Measurements from ENCODE around the gene TRPV4. TPM values are rescaled to one million over a fixed set of nuclear protein-coding genes. Genes with fewer than 3 reads are reported as not detected.

The TRPV4 gene
- total RNA-seq, 1 donor = 0.43 TPM

GRCh38 chr12:109844091-109844490 is 10.9 kb upstream of the TRPV4 start:
- H3K4me3 ChIP-seq (ENCODE audit: low read depth, low read length) = no peak overlapping the region
- TF ChIP-seq, protein P1, sequence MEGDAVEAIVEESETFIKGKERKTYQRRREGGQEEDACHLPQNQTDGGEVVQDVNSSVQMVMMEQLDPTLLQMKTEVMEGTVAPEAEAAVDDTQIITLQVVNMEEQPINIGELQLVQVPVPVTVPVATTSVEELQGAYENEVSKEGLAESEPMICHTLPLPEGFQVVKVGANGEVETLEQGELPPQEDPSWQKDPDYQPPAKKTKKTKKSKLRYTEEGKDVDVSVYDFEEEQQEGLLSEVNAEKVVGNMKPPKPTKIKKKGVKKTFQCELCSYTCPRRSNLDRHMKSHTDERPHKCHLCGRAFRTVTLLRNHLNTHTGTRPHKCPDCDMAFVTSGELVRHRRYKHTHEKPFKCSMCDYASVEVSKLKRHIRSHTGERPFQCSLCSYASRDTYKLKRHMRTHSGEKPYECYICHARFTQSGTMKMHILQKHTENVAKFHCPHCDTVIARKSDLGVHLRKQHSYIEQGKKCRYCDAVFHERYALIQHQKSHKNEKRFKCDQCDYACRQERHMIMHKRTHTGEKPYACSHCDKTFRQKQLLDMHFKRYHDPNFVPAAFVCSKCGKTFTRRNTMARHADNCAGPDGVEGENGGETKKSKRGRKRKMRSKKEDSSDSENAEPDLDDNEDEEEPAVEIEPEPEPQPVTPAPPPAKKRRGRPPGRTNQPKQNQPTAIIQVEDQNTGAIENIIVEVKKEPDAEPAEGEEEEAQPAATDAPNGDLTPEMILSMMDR (IDR thresholded peaks at IDR 0.05; ENCODE audit: insufficient read depth, low read depth, low read length) = no peak
- no peak for DNase-seq (ENCODE audit: low read depth)

GRCh38 chr12:109842021-109842420 is 8.8 kb upstream of the TRPV4 start:
- DNase-seq (ENCODE audit: low read depth) = no peak
- TF ChIP-seq, protein P1 (IDR thresholded peaks at IDR 0.05; ENCODE audit: insufficient read depth, low read depth, low read length) = no peak
- H3K4me3 ChIP-seq (ENCODE audit: low read depth, low read length) = no peak overlapping the region

GRCh38 chr12:109841356-109841755 is 8.2 kb upstream of the TRPV4 start:
- TF ChIP-seq, protein P1 (IDR thresholded peaks at IDR 0.05; ENCODE audit: insufficient read depth, low read depth, low read length) = no peak
- DNase-seq (ENCODE audit: low read depth) = no peak
- H3K4me3 ChIP-seq (ENCODE audit: low read depth, low read length) = no peak overlapping the region

- H3K4me3 ChIP-seq (ENCODE audit: low read depth, low read length) = no peak overlapping the region
- TF ChIP-seq, protein P1 (IDR thresholded peaks at IDR 0.05; ENCODE audit: insufficient read depth, low read depth, low read length) = no peak
- DNase-seq (ENCODE audit: low read depth) = no peak
These were observed 7.3 kb upstream of the TRPV4 start for GRCh38 chr12:109840305-109841074.

DNA sequence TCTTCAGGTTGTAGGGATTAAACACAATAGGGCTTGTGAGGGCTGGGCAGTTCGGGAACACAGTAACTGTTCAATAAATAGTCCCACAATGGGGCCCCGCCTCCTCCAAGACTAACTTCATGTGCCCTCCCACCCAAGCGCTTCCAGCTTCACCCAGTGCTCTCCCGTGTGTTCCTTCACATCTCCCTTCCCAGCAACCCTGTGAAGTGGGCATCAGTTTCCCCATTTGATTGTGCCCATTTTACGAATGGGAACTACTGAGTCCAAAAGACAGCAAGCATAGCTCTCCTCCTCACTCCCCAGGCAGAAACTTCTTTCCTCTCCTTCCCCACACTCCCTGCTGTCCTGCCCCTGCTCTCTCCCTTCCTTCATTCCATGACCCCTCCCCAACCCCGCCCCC is 6.2 kb upstream of the TRPV4 start:
- no peak overlapping the region for H3K4me3 ChIP-seq (ENCODE audit: low read depth, low read length)
- TF ChIP-seq, protein P1 (IDR thresholded peaks at IDR 0.05; ENCODE audit: insufficient read depth, low read depth, low read length) = no peak
- no peak for DNase-seq (ENCODE audit: low read depth)

GRCh38 chr12:109836916-109837315 is 3.7 kb upstream of the TRPV4 start:
- DNase-seq (ENCODE audit: low read depth) = peak; percentile 7
- TF ChIP-seq, protein P1 (IDR thresholded peaks at IDR 0.05; ENCODE audit: insufficient read depth, low read depth, low read length) = no peak

DNA sequence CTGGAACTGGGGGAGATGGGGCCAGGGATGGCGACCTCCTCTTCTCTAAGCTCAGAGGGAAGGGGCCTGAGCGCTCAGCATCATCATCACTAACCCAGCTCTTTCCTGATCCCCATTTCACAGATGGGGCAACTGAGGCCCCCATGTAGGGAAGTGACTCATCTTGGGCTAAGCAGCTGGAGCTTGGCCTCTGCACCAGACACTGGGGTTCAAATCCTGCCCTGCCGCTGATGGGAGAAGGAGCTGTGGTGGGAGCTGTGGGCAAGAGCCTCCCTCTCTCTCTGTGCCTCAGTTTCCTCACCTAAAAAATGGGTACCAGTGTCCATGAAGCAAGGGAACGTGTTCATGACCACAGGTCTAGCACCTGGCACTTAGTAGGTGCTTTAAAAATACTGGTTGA is 2.6 kb upstream of the TRPV4 start:
- TF ChIP-seq, protein P1 (IDR thresholded peaks at IDR 0.05; ENCODE audit: insufficient read depth, low read depth, low read length) = no peak
- no peak overlapping the region for H3K4me3 ChIP-seq (ENCODE audit: low read depth, low read length)
- DNase-seq (ENCODE audit: low read depth) = no peak

More at GRCh38 chr12:109836916-109837315, 3.7 kb upstream of the TRPV4 start:
- no peak overlapping the region for H3K4me3 ChIP-seq (ENCODE audit: low read depth, low read length)

All from fibroblast of villous mesenchyme (primary cell).